GM18498 (cell line): ENCODE data around the gene FRMD4B.

Experiments
- ATAC-seq: cut with Tn5 transposase; IDR thresholded peaks from one replicate; pipeline ENCODE4 v1.9.1; 2021; ENCODE audit warnings: mild to moderate bottlenecking, moderate library complexity; ENCODE audit not compliant: unreplicated experiment

FRMD4B gene

DNA sequence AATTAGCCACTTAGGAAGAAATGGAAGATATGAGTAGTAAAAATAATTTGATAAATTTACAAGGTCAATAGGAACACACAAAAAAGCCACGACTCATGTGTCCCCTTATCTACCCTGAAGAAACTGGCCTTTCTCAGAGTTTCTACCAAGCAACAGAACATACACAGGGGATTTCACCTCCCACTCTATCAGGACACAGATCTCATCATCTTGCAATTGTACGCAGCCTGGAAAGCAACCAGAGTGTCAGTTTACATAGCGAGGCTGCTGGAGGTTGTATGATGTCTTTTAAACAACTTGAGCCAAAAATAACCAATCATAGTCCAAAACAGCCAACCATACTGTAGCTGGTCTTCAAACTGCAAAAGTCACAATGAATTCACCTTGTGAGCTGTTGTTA is 243.8 kb downstream of the FRMD4B start:
- no peak for ATAC-seq

GRCh38 chr3:69141313-69141712 is 244.6 kb downstream of the FRMD4B start:
- no peak for ATAC-seq

GRCh38 chr3:69137412-69137811 is 248.5 kb downstream of the FRMD4B start:
- ATAC-seq, result no peak

GRCh38 chr3:69137005-69137404 is 248.9 kb downstream of the FRMD4B start:
- ATAC-seq, result no peak

DNA sequence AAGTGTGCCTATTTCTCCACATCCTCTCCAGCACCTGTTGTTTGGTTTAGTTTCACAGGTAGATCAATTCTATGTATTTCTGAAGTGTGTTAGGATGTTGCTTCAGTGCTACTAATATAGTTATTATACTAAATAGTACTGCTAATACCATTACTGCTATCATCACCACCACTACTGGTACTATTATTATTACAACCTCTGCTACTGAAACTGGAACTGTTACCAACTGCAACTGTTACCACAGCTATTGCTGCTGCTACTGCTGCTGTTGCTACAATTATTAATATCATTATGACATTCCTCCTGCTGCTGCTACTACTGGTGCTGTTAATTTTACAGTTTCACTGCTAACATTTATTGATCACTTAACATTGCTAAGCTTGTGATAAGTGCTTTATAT is 255.2 kb downstream of the FRMD4B start:
- ATAC-seq, result peak; percentile 98

DNA sequence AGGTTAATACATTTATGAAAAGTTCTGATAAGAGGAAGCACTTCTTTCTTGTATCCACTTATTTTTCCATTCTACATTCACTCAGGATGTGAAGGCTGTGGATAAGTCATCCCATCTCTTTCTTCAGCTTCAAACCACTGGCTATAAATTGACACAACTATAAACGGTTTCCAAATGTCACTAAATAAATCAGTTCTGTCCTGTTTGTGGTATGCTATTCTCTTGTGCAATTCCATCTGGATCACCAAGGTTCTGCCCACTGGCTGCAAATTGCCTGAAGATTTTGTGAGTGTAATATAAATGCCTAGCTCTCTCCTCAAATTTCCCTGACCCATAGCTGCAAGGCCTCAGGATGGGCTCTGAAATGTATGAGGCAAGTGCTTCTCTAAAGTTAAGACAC is 256.4 kb downstream of the FRMD4B start:
- ATAC-seq, result no peak

- ATAC-seq, result no peak
Measured at GRCh38 chr3:69128509-69128908, 257.4 kb downstream of the FRMD4B start.

- no peak for ATAC-seq
Measured at GRCh38 chr3:69126999-69127398, 258.9 kb downstream of the FRMD4B start.

- ATAC-seq, result no peak
Measured at GRCh38 chr3:69126216-69126615, 259.7 kb downstream of the FRMD4B start.

- no peak for ATAC-seq
Measured at GRCh38 chr3:69122403-69122802, 263.5 kb downstream of the FRMD4B start, which contains the start of gene LMOD3. LMOD3 (minus strand) TSS chr3:69122595; CDS start chr3:69122386, 209 bp downstream.

DNA sequence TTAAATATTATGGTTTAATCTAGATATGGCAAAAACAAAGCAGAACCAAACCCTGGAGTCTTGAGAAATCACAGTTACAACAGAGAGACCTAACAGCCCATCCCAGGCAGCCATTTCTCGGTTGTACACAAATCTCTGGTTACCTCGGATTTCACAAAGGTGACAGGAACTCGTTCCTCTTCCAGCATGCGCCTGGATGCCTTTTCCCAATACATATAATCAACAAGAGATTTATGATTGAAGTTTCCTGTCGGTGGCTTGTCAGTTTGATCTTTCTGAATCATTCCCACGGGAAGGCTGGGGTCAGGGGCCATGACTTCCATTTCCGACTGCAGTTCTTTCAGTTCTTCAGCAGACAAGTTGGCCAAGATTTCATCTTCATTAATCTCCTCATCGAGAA is 263.9 kb downstream of the FRMD4B start:
- no peak for ATAC-seq

DNA sequence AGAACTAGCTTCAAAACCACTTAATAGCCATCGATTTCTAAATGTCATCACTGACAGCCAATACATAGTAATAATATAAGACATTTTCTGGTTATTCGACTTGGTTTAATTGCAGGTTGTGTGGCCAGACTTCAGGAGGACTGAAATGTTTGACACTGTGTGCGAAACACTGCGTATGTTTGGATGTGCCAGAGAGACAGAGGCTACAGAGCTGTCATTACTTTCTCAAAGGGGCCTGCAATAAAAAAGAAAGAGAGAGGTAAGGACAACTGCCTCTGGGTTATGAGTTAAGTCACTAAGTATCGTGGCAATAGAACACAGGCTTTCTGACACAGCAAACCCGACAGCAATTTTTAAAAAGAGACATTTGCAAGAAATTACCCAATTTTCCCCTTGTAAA is 264.4 kb downstream of the FRMD4B start:
- no peak for ATAC-seq

GRCh38 chr3:69120879-69121464 is 264.9 kb downstream of the FRMD4B start:
- ATAC-seq, result peak; percentile 84
